Natural killer cell (primary cell): ENCODE results near the gene USP38. TPM values are rescaled to one million over a fixed set of nuclear protein-coding genes. Genes with fewer than 3 reads are reported as not detected.
A peak's percentile ranks its signal among the peaks of the same experiment; 100 is the strongest.

Source experiments
- ATAC-seq, 3 donors: fragments of 150-1000 bp in 2 of 3; fragments of 200-7000 bp in 1 of 3; cut with Tn5 transposase; 1 replicate in 1 of 3; 2 replicates in 2 of 3; pipeline ENCODE4 v1.10.0; 2021; ENCODE audit warnings: mild to moderate bottlenecking in 2 of 3, moderate library complexity in 2 of 3
- DNase-seq, 2 donors: peaks; one replicate each; pipeline versions ENCODE4 v3.0.0 to v3.0.0-alpha.2; 2013 to 2021; ENCODE audit warnings: mixed read lengths in 1 of 2
- H3K27ac ChIP-seq: one replicate; pipeline ENCODE4 v1.5.1; 2013; ENCODE audit warnings: mild to moderate bottlenecking, low read length
- H3K27me3 ChIP-seq: one replicate; pipeline ENCODE4 v1.6.1; 2013; ENCODE audit warnings: low read length; ENCODE audit not compliant: control insufficient read depth, insufficient read depth
- H3K36me3 ChIP-seq: one replicate; pipeline ENCODE4 v1.6.1; 2013; ENCODE audit warnings: low read length; ENCODE audit not compliant: control insufficient read depth, insufficient read depth
- H3K4me1 ChIP-seq: one replicate; pipeline ENCODE4 v1.6.1; 2013; ENCODE audit warnings: low read length; ENCODE audit not compliant: control insufficient read depth, insufficient read depth
- H3K4me3 ChIP-seq: one replicate; pipeline ENCODE4 v1.5.1; 2013; ENCODE audit warnings: low read length
- H3K9me3 ChIP-seq: one replicate; pipeline ENCODE4 v1.6.1; 2013; ENCODE audit warnings: low read length; ENCODE audit not compliant: control insufficient read depth, insufficient read depth
- H3K27ac Mint-ChIP-seq, 2 donors: one replicate each; pipeline ENCODE4 v1.8.0; 2022; ENCODE audit warnings: mild to moderate bottlenecking in 2 of 2, mixed read lengths in 2 of 2, moderate library complexity in 1 of 2
- H3K27me3 Mint-ChIP-seq, 2 donors: one replicate each; pipeline ENCODE4 v1.8.0; 2022; ENCODE audit warnings: low read depth in 2 of 2, mixed read lengths in 2 of 2
- H3K36me3 Mint-ChIP-seq: one replicate; pipeline ENCODE4 v1.8.0; 2022; ENCODE audit warnings: mixed read lengths
- H3K4me1 Mint-ChIP-seq, 2 donors: one replicate each; pipeline ENCODE4 v1.8.0; 2022; ENCODE audit warnings: mixed read lengths in 2 of 2
- H3K4me3 Mint-ChIP-seq: one replicate; pipeline ENCODE4 v1.8.0; 2022; ENCODE audit warnings: mild to moderate bottlenecking, moderate library complexity, mixed read lengths
- H3K9me3 Mint-ChIP-seq, 2 donors: one replicate each; pipeline ENCODE4 v1.8.0; 2022; ENCODE audit warnings: mixed read lengths in 2 of 2
- WGBS: methylation state at CpG from one replicate; pipeline ENCODE4 v1.1.7; 2013; ENCODE audit warnings: missing lambda C conversion rate; ENCODE audit not compliant: insufficient coverage; 5-methylcytosine and 5-hydroxymethylcytosine counted together
- intact Hi-C: fragments of 100-400 bp; cut with micrococcal nuclease; formaldehyde crosslinking; loops from one replicate; pipeline ENCODE4 v1.14.2; 2022
- total RNA-seq, 4 donors: library from RNA; stranded (reverse); fragments of 120-200 nt in 1 of 4; gene quantifications; one replicate each; pipeline versions ENCODE4 v1.2.3 to v1.2.4, GENCODE V29; 2013 to 2022
- TF ChIP-seq, protein P1 (sequence below): fragments of 200-600 bp; IDR thresholded peaks from one replicate; pipeline ENCODE4 v1.8.0; 2022; ENCODE audit warnings: antibody characterized with exemption

The USP38 gene
- total RNA-seq, 3 donors from 2014 or later (not counting 1 experiment from before 2014, with no cell fraction given), result 35.6 to 39.5 (median 36.7) TPM

- no peak for ATAC-seq
- H3K27ac Mint-ChIP-seq, result peak overlapping the region in 1 of 2 donors; percentile 6
Observed at GRCh38 chr4:143196323-143196722, 11.6 kb downstream of the USP38 start.

GRCh38 chr4:143199503-143199902 is 14.8 kb downstream of the USP38 start:
- Histone ChIP-seq H3K27ac (no peak overlapping the region), H3K4me1 (no peaks in the 10 kb centered on the region), H3K9me3 (no peaks in the 10 kb centered on the region), H3K4me3 (no peak overlapping the region), H3K36me3 (peaks cover 85% of the 10 kb centered on the region), H3K27me3 (no peaks in the 10 kb centered on the region)
- peak overlapping the region in 1 of 2 donors; percentile 7 for H3K27ac Mint-ChIP-seq
- H3K27me3 Mint-ChIP-seq, result no peaks in the 10 kb centered on the region
- no peak overlapping the region for H3K4me3 Mint-ChIP-seq
- TF ChIP-seq, protein P1, sequence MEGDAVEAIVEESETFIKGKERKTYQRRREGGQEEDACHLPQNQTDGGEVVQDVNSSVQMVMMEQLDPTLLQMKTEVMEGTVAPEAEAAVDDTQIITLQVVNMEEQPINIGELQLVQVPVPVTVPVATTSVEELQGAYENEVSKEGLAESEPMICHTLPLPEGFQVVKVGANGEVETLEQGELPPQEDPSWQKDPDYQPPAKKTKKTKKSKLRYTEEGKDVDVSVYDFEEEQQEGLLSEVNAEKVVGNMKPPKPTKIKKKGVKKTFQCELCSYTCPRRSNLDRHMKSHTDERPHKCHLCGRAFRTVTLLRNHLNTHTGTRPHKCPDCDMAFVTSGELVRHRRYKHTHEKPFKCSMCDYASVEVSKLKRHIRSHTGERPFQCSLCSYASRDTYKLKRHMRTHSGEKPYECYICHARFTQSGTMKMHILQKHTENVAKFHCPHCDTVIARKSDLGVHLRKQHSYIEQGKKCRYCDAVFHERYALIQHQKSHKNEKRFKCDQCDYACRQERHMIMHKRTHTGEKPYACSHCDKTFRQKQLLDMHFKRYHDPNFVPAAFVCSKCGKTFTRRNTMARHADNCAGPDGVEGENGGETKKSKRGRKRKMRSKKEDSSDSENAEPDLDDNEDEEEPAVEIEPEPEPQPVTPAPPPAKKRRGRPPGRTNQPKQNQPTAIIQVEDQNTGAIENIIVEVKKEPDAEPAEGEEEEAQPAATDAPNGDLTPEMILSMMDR, result no peak
- intact Hi-C loops, result no loop called here
- 78% methylated on average over 2 of the region's 2 CpGs for WGBS
- peaks cover 12 to 34% of the 10 kb centered on the region in 2 donors for H3K4me1 Mint-ChIP-seq
- peaks cover 42% of the 10 kb centered on the region for H3K36me3 Mint-ChIP-seq
- no peak for ATAC-seq
- DNase-seq, result no peak
- H3K9me3 Mint-ChIP-seq, result no peaks in the 10 kb centered on the region

More at GRCh38 chr4:143196323-143196722, 11.6 kb downstream of the USP38 start:
- peaks cover 12 to 40% of the 10 kb centered on the region in 2 donors for H3K4me1 Mint-ChIP-seq
- no peaks in the 10 kb centered on the region for H3K27me3 Mint-ChIP-seq
- Histone ChIP-seq H3K9me3 (no peaks in the 10 kb centered on the region), H3K4me3 (no peak overlapping the region), H3K27ac (no peak overlapping the region), H3K36me3 (peaks cover 90% of the 10 kb centered on the region), H3K4me1 (no peaks in the 10 kb centered on the region), H3K27me3 (no peaks in the 10 kb centered on the region)
- DNase-seq, result no peak
- no peak overlapping the region for H3K4me3 Mint-ChIP-seq
- WGBS, result 94% methylated on average over 2 of the region's 2 CpGs
- no peaks in the 10 kb centered on the region for H3K9me3 Mint-ChIP-seq
- TF ChIP-seq, protein P1, result no peak
- peaks cover 35% of the 10 kb centered on the region for H3K36me3 Mint-ChIP-seq
- intact Hi-C loops, result no loop called here

GRCh38 chr4:143202824-143203223 is 18.1 kb downstream of the USP38 start:
- DNase-seq (no peak), ATAC-seq (no peak)
- Histone ChIP-seq H3K9me3 (no peaks in the 10 kb centered on the region), H3K4me1 (no peaks in the 10 kb centered on the region), H3K27me3 (no peaks in the 10 kb centered on the region), H3K36me3 (peaks cover 80% of the 10 kb centered on the region), H3K4me3 (no peak overlapping the region), H3K27ac (no peak overlapping the region)
- intact Hi-C loops, result no loop called here
- Mint-ChIP-seq H3K27ac (no peak overlapping the region), H3K4me1 (peaks cover 0 to 31% of the 10 kb centered on the region in 2 donors), H3K4me3 (no peak overlapping the region), H3K9me3 (no peaks in the 10 kb centered on the region), H3K27me3 (no peaks in the 10 kb centered on the region), H3K36me3 (peaks cover 28% of the 10 kb centered on the region)
- TF ChIP-seq, protein P1, result no peak
- no CpG with 5 or more reads among the region's 1 CpG for WGBS

- Mint-ChIP-seq H3K4me3 (no peak overlapping the region), H3K9me3 (no peaks in the 10 kb centered on the region), H3K36me3 (peaks cover 28% of the 10 kb centered on the region), H3K27ac (no peak overlapping the region), H3K27me3 (no peaks in the 10 kb centered on the region), H3K4me1 (peaks cover 4 to 31% of the 10 kb centered on the region in 2 donors)
- Histone ChIP-seq H3K27me3 (no peaks in the 10 kb centered on the region), H3K4me3 (no peak overlapping the region), H3K4me1 (no peaks in the 10 kb centered on the region), H3K9me3 (no peaks in the 10 kb centered on the region), H3K36me3 (peaks cover 72% of the 10 kb centered on the region), H3K27ac (no peak overlapping the region)
- intact Hi-C loops, result no loop called here
- WGBS, result no CpG with 5 or more reads among the region's 1 CpG
- ATAC-seq (no peak), DNase-seq (no peak)
- TF ChIP-seq, protein P1, result no peak
Observed at GRCh38 chr4:143203577-143203976, 18.9 kb downstream of the USP38 start.
